ENCODE measurements around the gene SAXO1. TPM values are rescaled to one million over a fixed set of nuclear protein-coding genes. Genes with fewer than 3 reads are reported as not detected.
"Not testable (repeated sequence)": the region's sequence is repeated elsewhere in the genome, so short reads cannot be mapped to it uniquely, and the experiment has no call there.

Gene SAXO1
- total and polyA plus RNA-seq, 4 donors, result 0.08 to 0.20 (median 0.13) TPM

GRCh38 chr9:19030899-19031298, 2.1 kb downstream of the SAXO1 start:
- Histone ChIP-seq H3K4me3 (ENCODE audit: low read depth, low read length) (no peak overlapping the region), H3K27me3 (ENCODE audit: control insufficient read depth, insufficient read depth, low read length) (peaks cover 2% of the 10 kb centered on the region), H3K27ac (ENCODE audit: low read depth, low read length) (no peak overlapping the region), H3K4me1 (ENCODE audit: control insufficient read depth, insufficient read depth, low read length) (peaks cover 5% of the 10 kb centered on the region), H3K9me3 (ENCODE audit: control insufficient read depth, insufficient read depth, low read length) (no peaks in the 10 kb centered on the region), H3K36me3 (ENCODE audit: control insufficient read depth, insufficient read depth, low read length) (no peaks in the 10 kb centered on the region)
- whole genome bisulfite sequencing (ENCODE audit: insufficient coverage), result 80% methylated on average over 1 of the region's 1 CpG
- DNase-seq (ENCODE audit: low read depth in 4 of 6, low spot score in 6 of 6), result no peak

GRCh38 chr9:19028835-19029451, 4.1 kb downstream of the SAXO1 start:
- WGBS (ENCODE audit: insufficient coverage), result 35% methylated on average over 4 of the region's 8 CpGs
- Histone ChIP-seq H3K4me1 (ENCODE audit: control insufficient read depth, insufficient read depth, low read length) (peaks cover 5% of the 10 kb centered on the region), H3K27ac (ENCODE audit: low read depth, low read length) (no peak overlapping the region), H3K27me3 (ENCODE audit: control insufficient read depth, insufficient read depth, low read length) (peaks cover 2% of the 10 kb centered on the region), H3K4me3 (ENCODE audit: low read depth, low read length) (no peak overlapping the region), H3K9me3 (ENCODE audit: control insufficient read depth, insufficient read depth, low read length) (no peaks in the 10 kb centered on the region), H3K36me3 (ENCODE audit: control insufficient read depth, insufficient read depth, low read length) (no peaks in the 10 kb centered on the region)
- DNase-seq (ENCODE audit: low read depth in 4 of 6, low spot score in 6 of 6), result peak in 5 of 6 donors; percentile 55 to 95 (median 73)

GRCh38 chr9:19027825-19028224, 5.2 kb downstream of the SAXO1 start:
- Histone ChIP-seq H3K27me3 (ENCODE audit: control insufficient read depth, insufficient read depth, low read length) (peaks cover under 1% of the 10 kb centered on the region), H3K4me3 (ENCODE audit: low read depth, low read length) (no peak overlapping the region), H3K4me1 (ENCODE audit: control insufficient read depth, insufficient read depth, low read length) (peaks cover 4% of the 10 kb centered on the region), H3K27ac (ENCODE audit: low read depth, low read length) (no peak overlapping the region), H3K36me3 (ENCODE audit: control insufficient read depth, insufficient read depth, low read length) (no peaks in the 10 kb centered on the region), H3K9me3 (ENCODE audit: control insufficient read depth, insufficient read depth, low read length) (no peaks in the 10 kb centered on the region)
- WGBS (ENCODE audit: insufficient coverage), result 98% methylated on average over 19 of the region's 22 CpGs
- no peak for DNase-seq (ENCODE audit: low read depth in 4 of 6, low spot score in 6 of 6)

GRCh38 chr9:19026375-19026774, 6.6 kb downstream of the SAXO1 start:
- H3K4me1 ChIP-seq (ENCODE audit: control insufficient read depth, insufficient read depth, low read length), result no peaks in the 10 kb centered on the region
- H3K36me3 ChIP-seq (ENCODE audit: control insufficient read depth, insufficient read depth, low read length), result no peaks in the 10 kb centered on the region
- DNase-seq (ENCODE audit: low read depth in 4 of 6, low spot score in 6 of 6), result no peak
- no peaks in the 10 kb centered on the region for H3K9me3 ChIP-seq (ENCODE audit: control insufficient read depth, insufficient read depth, low read length)
- 100% methylated on average over 1 of the region's 6 CpGs for WGBS (ENCODE audit: insufficient coverage)
- no peak overlapping the region for H3K27ac ChIP-seq (ENCODE audit: low read depth, low read length)
- H3K27me3 ChIP-seq (ENCODE audit: control insufficient read depth, insufficient read depth, low read length), result no peaks in the 10 kb centered on the region
- no peak overlapping the region for H3K4me3 ChIP-seq (ENCODE audit: low read depth, low read length)

GRCh38 chr9:19023078-19023477, 9.9 kb downstream of the SAXO1 start:
- no peak overlapping the region for H3K27ac ChIP-seq (ENCODE audit: low read depth, low read length)
- H3K4me3 ChIP-seq (ENCODE audit: low read depth, low read length), result no peak overlapping the region
- DNase-seq (ENCODE audit: low read depth in 4 of 6, low spot score in 6 of 6), result no peak
- H3K4me1 ChIP-seq (ENCODE audit: control insufficient read depth, insufficient read depth, low read length), result no peaks in the 10 kb centered on the region
- WGBS (ENCODE audit: insufficient coverage), result 95% methylated on average over 3 of the region's 5 CpGs
- no peaks in the 10 kb centered on the region for H3K36me3 ChIP-seq (ENCODE audit: control insufficient read depth, insufficient read depth, low read length)
- no peaks in the 10 kb centered on the region for H3K27me3 ChIP-seq (ENCODE audit: control insufficient read depth, insufficient read depth, low read length)
- H3K9me3 ChIP-seq (ENCODE audit: control insufficient read depth, insufficient read depth, low read length), result no peaks in the 10 kb centered on the region

GRCh38 chr9:19022206-19022605, 10.8 kb downstream of the SAXO1 start:
- no peak overlapping the region for H3K4me3 ChIP-seq (ENCODE audit: low read depth, low read length)
- H3K27me3 ChIP-seq (ENCODE audit: control insufficient read depth, insufficient read depth, low read length), result no peaks in the 10 kb centered on the region
- WGBS (ENCODE audit: insufficient coverage), result no CpG with 5 or more reads among the region's 2 CpGs

GRCh38 chr9:19021649-19022048, 11.4 kb downstream of the SAXO1 start:
- H3K9me3 ChIP-seq (ENCODE audit: control insufficient read depth, insufficient read depth, low read length); H3K36me3 ChIP-seq (ENCODE audit: control insufficient read depth, insufficient read depth, low read length); H3K4me3 ChIP-seq (ENCODE audit: low read depth, low read length); H3K27me3 ChIP-seq (ENCODE audit: control insufficient read depth, insufficient read depth, low read length); DNase-seq (ENCODE audit: low read depth in 4 of 6, low spot score in 6 of 6); H3K27ac ChIP-seq (ENCODE audit: low read depth, low read length); H3K4me1 ChIP-seq (ENCODE audit: control insufficient read depth, insufficient read depth, low read length): not testable (repeated sequence)
- 85% methylated on average over 2 of the region's 2 CpGs for WGBS (ENCODE audit: insufficient coverage)

More at GRCh38 chr9:19022206-19022605, 10.8 kb downstream of the SAXO1 start:
- no peaks in the 10 kb centered on the region for H3K36me3 ChIP-seq (ENCODE audit: control insufficient read depth, insufficient read depth, low read length)
- H3K9me3 ChIP-seq (ENCODE audit: control insufficient read depth, insufficient read depth, low read length), result no peaks in the 10 kb centered on the region
- H3K4me1 ChIP-seq (ENCODE audit: control insufficient read depth, insufficient read depth, low read length), result no peaks in the 10 kb centered on the region
- no peak overlapping the region for H3K27ac ChIP-seq (ENCODE audit: low read depth, low read length)
- no peak for DNase-seq (ENCODE audit: low read depth in 4 of 6, low spot score in 6 of 6)

GRCh38 chr9:19020886-19021455, 12.0 kb downstream of the SAXO1 start:
- H3K27ac ChIP-seq (ENCODE audit: low read depth, low read length), result no peak overlapping the region
- no peaks in the 10 kb centered on the region for H3K9me3 ChIP-seq (ENCODE audit: control insufficient read depth, insufficient read depth, low read length)
- WGBS (ENCODE audit: insufficient coverage), result 94% methylated on average over 2 of the region's 3 CpGs
- H3K4me1 ChIP-seq (ENCODE audit: control insufficient read depth, insufficient read depth, low read length), result no peaks in the 10 kb centered on the region
- H3K36me3 ChIP-seq (ENCODE audit: control insufficient read depth, insufficient read depth, low read length), result no peaks in the 10 kb centered on the region
- H3K27me3 ChIP-seq (ENCODE audit: control insufficient read depth, insufficient read depth, low read length), result no peaks in the 10 kb centered on the region
- H3K4me3 ChIP-seq (ENCODE audit: low read depth, low read length), result no peak overlapping the region
- no peak for DNase-seq (ENCODE audit: low read depth in 4 of 6, low spot score in 6 of 6)

- Histone ChIP-seq H3K4me3 (ENCODE audit: low read depth, low read length) (no peak overlapping the region), H3K9me3 (ENCODE audit: control insufficient read depth, insufficient read depth, low read length) (no peaks in the 10 kb centered on the region), H3K36me3 (ENCODE audit: control insufficient read depth, insufficient read depth, low read length) (no peaks in the 10 kb centered on the region), H3K27ac (ENCODE audit: low read depth, low read length) (no peak overlapping the region), H3K4me1 (ENCODE audit: control insufficient read depth, insufficient read depth, low read length) (no peaks in the 10 kb centered on the region), H3K27me3 (ENCODE audit: control insufficient read depth, insufficient read depth, low read length) (no peaks in the 10 kb centered on the region)
- peak in 1 of 6 donors; percentile 43 for DNase-seq (ENCODE audit: low read depth in 4 of 6, low spot score in 6 of 6)
- 75% methylated on average over 4 of the region's 4 CpGs for WGBS (ENCODE audit: insufficient coverage)
Measured at GRCh38 chr9:19018201-19018600, 14.8 kb downstream of the SAXO1 start.

- Histone ChIP-seq H3K4me3 (ENCODE audit: low read depth, low read length) (no peak overlapping the region), H3K9me3 (ENCODE audit: control insufficient read depth, insufficient read depth, low read length) (no peaks in the 10 kb centered on the region), H3K36me3 (ENCODE audit: control insufficient read depth, insufficient read depth, low read length) (no peaks in the 10 kb centered on the region), H3K27me3 (ENCODE audit: control insufficient read depth, insufficient read depth, low read length) (no peaks in the 10 kb centered on the region), H3K27ac (ENCODE audit: low read depth, low read length) (no peak overlapping the region), H3K4me1 (ENCODE audit: control insufficient read depth, insufficient read depth, low read length) (peaks cover 12% of the 10 kb centered on the region)
- no peak for DNase-seq (ENCODE audit: low read depth in 4 of 6, low spot score in 6 of 6)
- 83% methylated on average over 2 of the region's 5 CpGs for WGBS (ENCODE audit: insufficient coverage)
Measured at GRCh38 chr9:19009391-19009965, 23.5 kb downstream of the SAXO1 start.
